Activated naive CD8-positive, alpha-beta T cell treated with anti-CD3 and anti-CD28 coated beads for 36 hours (primary cell): ENCODE data around the gene NACA. TPM values are rescaled to one million over a fixed set of nuclear protein-coding genes. Genes with fewer than 3 reads are reported as not detected.
A peak's percentile ranks its signal among the peaks of the same experiment; 100 is the strongest.
"Not testable (repeated sequence)": the region's sequence is repeated elsewhere in the genome, so short reads cannot be mapped to it uniquely, and the experiment has no call there.

Source experiments
- DNase-seq: peaks from one replicate; pipeline ENCODE4 v3.0.0; 2021
- H3K27ac Mint-ChIP-seq: one replicate; pipeline ENCODE4 v1.8.0; 2022; ENCODE audit warnings: mild to moderate bottlenecking, moderate library complexity, mixed read lengths
- H3K27me3 Mint-ChIP-seq: one replicate; pipeline ENCODE4 v1.8.0; 2022; ENCODE audit warnings: mild to moderate bottlenecking, mixed read lengths
- H3K36me3 Mint-ChIP-seq: one replicate; pipeline ENCODE4 v1.8.0; 2021; ENCODE audit warnings: mild to moderate bottlenecking, mixed read lengths
- H3K4me1 Mint-ChIP-seq: one replicate; pipeline ENCODE4 v1.8.0; 2021; ENCODE audit warnings: mixed read lengths
- H3K4me3 Mint-ChIP-seq: one replicate; pipeline ENCODE4 v1.8.0; 2022; ENCODE audit warnings: mild to moderate bottlenecking, moderate library complexity, mixed read lengths
- H3K9me3 Mint-ChIP-seq: one replicate; pipeline ENCODE4 v1.8.0; 2022; ENCODE audit warnings: mixed read lengths
- total RNA-seq, 2 experiments: library from RNA; stranded (reverse); gene quantifications; one replicate each; pipeline ENCODE4 v1.2.3, GENCODE V29; 2021

The NACA gene
- total RNA-seq, 2 experiments from 2014 or later: 1,112 to 1,149 TPM

GRCh38 chr12:56750596-56750995 lies 25.5 kb upstream of the NACA start:
- H3K9me3 Mint-ChIP-seq, DNase-seq, H3K27me3 Mint-ChIP-seq: not testable (repeated sequence)
- Mint-ChIP-seq H3K27ac (peak overlapping the region; percentile 2), H3K36me3 (peaks cover 34% of the 10 kb centered on the region), H3K4me3 (peak overlapping the region; percentile 99), H3K4me1 (peaks cover 31% of the 10 kb centered on the region)

- H3K27ac Mint-ChIP-seq: peak overlapping the region; percentile 47
- no peak for DNase-seq
- H3K36me3 Mint-ChIP-seq: peaks cover 38% of the 10 kb centered on the region
- peaks cover 31% of the 10 kb centered on the region for H3K4me1 Mint-ChIP-seq
- no peaks in the 10 kb centered on the region for H3K9me3 Mint-ChIP-seq
- peak overlapping the region; percentile 58 for H3K4me3 Mint-ChIP-seq
- H3K27me3 Mint-ChIP-seq: no peaks in the 10 kb centered on the region
These were observed 24.8 kb upstream of the NACA start for GRCh38 chr12:56749853-56750252.

- no peaks in the 10 kb centered on the region for H3K27me3 Mint-ChIP-seq
- DNase-seq: no peak
- H3K27ac Mint-ChIP-seq: peak overlapping the region; percentile 17
- H3K36me3 Mint-ChIP-seq: peaks cover 43% of the 10 kb centered on the region
- H3K4me1 Mint-ChIP-seq: peaks cover 31% of the 10 kb centered on the region
- no peaks in the 10 kb centered on the region for H3K9me3 Mint-ChIP-seq
- peak overlapping the region; percentile 58 for H3K4me3 Mint-ChIP-seq
These were observed 24.3 kb upstream of the NACA start for GRCh38 chr12:56749359-56749758.

GRCh38 chr12:56728139-56728861 lies 3.2 kb upstream of the NACA start:
- H3K27me3 Mint-ChIP-seq: no peaks in the 10 kb centered on the region
- no peak overlapping the region for H3K4me3 Mint-ChIP-seq
- H3K4me1 Mint-ChIP-seq: peaks cover 11% of the 10 kb centered on the region
- no peak for DNase-seq
- peaks cover 44% of the 10 kb centered on the region for H3K36me3 Mint-ChIP-seq
- no peaks in the 10 kb centered on the region for H3K9me3 Mint-ChIP-seq
- H3K27ac Mint-ChIP-seq: no peak overlapping the region

- H3K27me3 Mint-ChIP-seq, H3K9me3 Mint-ChIP-seq, DNase-seq: not testable (repeated sequence)
- Mint-ChIP-seq H3K36me3 (peaks cover 57% of the 10 kb centered on the region), H3K4me1 (peaks cover 30% of the 10 kb centered on the region), H3K4me3 (peak overlapping the region; percentile 94), H3K27ac (peak overlapping the region; percentile 98)
These were observed 1.1 kb upstream of the NACA start for GRCh38 chr12:56726196-56726675.

GRCh38 chr12:56725723-56726102 lies 614 bp upstream of the NACA start:
- no peak for DNase-seq
- H3K4me1 Mint-ChIP-seq: peaks cover 35% of the 10 kb centered on the region
- H3K27me3 Mint-ChIP-seq: no peaks in the 10 kb centered on the region
- no peaks in the 10 kb centered on the region for H3K9me3 Mint-ChIP-seq
- peak overlapping the region; percentile 94 for H3K4me3 Mint-ChIP-seq
- peak overlapping the region; percentile 98 for H3K27ac Mint-ChIP-seq
- peaks cover 58% of the 10 kb centered on the region for H3K36me3 Mint-ChIP-seq

- Mint-ChIP-seq H3K36me3 (peaks cover 65% of the 10 kb centered on the region), H3K27ac (peak overlapping the region; percentile 98), H3K9me3 (no peaks in the 10 kb centered on the region), H3K4me1 (peaks cover 46% of the 10 kb centered on the region), H3K4me3 (peak overlapping the region; percentile 94), H3K27me3 (no peaks in the 10 kb centered on the region)
- DNase-seq: no peak
These were observed 463 bp downstream of the NACA start for GRCh38 chr12:56724701-56724971.

- peaks cover 68% of the 10 kb centered on the region for H3K36me3 Mint-ChIP-seq
- no peaks in the 10 kb centered on the region for H3K27me3 Mint-ChIP-seq
- H3K4me1 Mint-ChIP-seq: peaks cover 51% of the 10 kb centered on the region
- H3K9me3 Mint-ChIP-seq: no peaks in the 10 kb centered on the region
- DNase-seq: no peak
- peak overlapping the region; percentile 94 for H3K4me3 Mint-ChIP-seq
- peak overlapping the region; percentile 98 for H3K27ac Mint-ChIP-seq
These were observed 1.0 kb downstream of the NACA start for GRCh38 chr12:56723889-56724700.

- peak overlapping the region; percentile 98 for H3K27ac Mint-ChIP-seq
- peaks cover 74% of the 10 kb centered on the region for H3K36me3 Mint-ChIP-seq
- H3K9me3 Mint-ChIP-seq: no peaks in the 10 kb centered on the region
- H3K4me1 Mint-ChIP-seq: peaks cover 57% of the 10 kb centered on the region
- peak overlapping the region; percentile 94 for H3K4me3 Mint-ChIP-seq
- no peak for DNase-seq
- H3K27me3 Mint-ChIP-seq: no peaks in the 10 kb centered on the region
These were observed 1.7 kb downstream of the NACA start for GRCh38 chr12:56723352-56723751.

- Mint-ChIP-seq H3K4me3 (peak overlapping the region; percentile 94), H3K36me3 (peaks cover 74% of the 10 kb centered on the region), H3K27ac (peak overlapping the region; percentile 98), H3K4me1 (peaks cover 57% of the 10 kb centered on the region), H3K27me3 (no peaks in the 10 kb centered on the region), H3K9me3 (no peaks in the 10 kb centered on the region)
- DNase-seq: no peak
These were observed 2.3 kb downstream of the NACA start for GRCh38 chr12:56722832-56723231.

GRCh38 chr12:56721721-56722120 lies 3.4 kb downstream of the NACA start:
- Mint-ChIP-seq H3K36me3 (peaks cover 79% of the 10 kb centered on the region), H3K4me1 (peaks cover 62% of the 10 kb centered on the region), H3K9me3 (no peaks in the 10 kb centered on the region), H3K4me3 (peak overlapping the region; percentile 94), H3K27ac (peak overlapping the region; percentile 98), H3K27me3 (no peaks in the 10 kb centered on the region)
- no peak for DNase-seq

GRCh38 chr12:56721216-56721615 lies 3.9 kb downstream of the NACA start:
- Mint-ChIP-seq H3K27me3 (no peaks in the 10 kb centered on the region), H3K4me3 (peak overlapping the region; percentile 94), H3K4me1 (peaks cover 67% of the 10 kb centered on the region), H3K36me3 (peaks cover 84% of the 10 kb centered on the region), H3K9me3 (no peaks in the 10 kb centered on the region), H3K27ac (peak overlapping the region; percentile 81)
- no peak for DNase-seq

GRCh38 chr12:56720731-56721151 lies 4.4 kb downstream of the NACA start:
- Mint-ChIP-seq H3K27me3 (no peaks in the 10 kb centered on the region), H3K4me3 (peak overlapping the region; percentile 94), H3K36me3 (peaks cover 85% of the 10 kb centered on the region), H3K27ac (peak overlapping the region; percentile 81), H3K4me1 (peaks cover 68% of the 10 kb centered on the region), H3K9me3 (no peaks in the 10 kb centered on the region)
- no peak for DNase-seq

- Mint-ChIP-seq H3K9me3 (no peaks in the 10 kb centered on the region), H3K27me3 (no peaks in the 10 kb centered on the region), H3K36me3 (peaks cover 84% of the 10 kb centered on the region), H3K27ac (peak overlapping the region; percentile 81), H3K4me1 (peaks cover 69% of the 10 kb centered on the region), H3K4me3 (peak overlapping the region; percentile 22)
- DNase-seq: no peak
These were observed 6.0 kb downstream of the NACA start for GRCh38 chr12:56719056-56719455.

- Mint-ChIP-seq H3K4me1 (peaks cover 69% of the 10 kb centered on the region), H3K36me3 (peaks cover 84% of the 10 kb centered on the region), H3K27me3 (no peaks in the 10 kb centered on the region), H3K27ac (peak overlapping the region; percentile 81), H3K4me3 (no peak overlapping the region), H3K9me3 (no peaks in the 10 kb centered on the region)
- DNase-seq: no peak
These were observed 6.5 kb downstream of the NACA start for GRCh38 chr12:56718636-56719035.
